ENCODE results near the gene ZRSR2. TPM values are rescaled to one million over a fixed set of nuclear protein-coding genes. Genes with fewer than 3 reads are reported as not detected.

The ZRSR2 gene
- total and polyA plus RNA-seq, 10 of the 15 experiments (the other 5 are each of a cell fraction or from before 2014, with no cell fraction given): 8.8 to 34.1 (median 15.6) TPM

GRCh38 chrX:15747626-15748173 is 42.6 kb upstream of the ZRSR2 start:
- DNase-seq (ENCODE audit: low read depth, low spot score): no peak
- H3K9me3 ChIP-seq (replicated peaks; ENCODE audit: control insufficient read depth, insufficient read depth, low read length): no peaks in the 10 kb centered on the region
- H3K9ac ChIP-seq (ENCODE audit: control insufficient read depth, insufficient read depth, low read length): no peak overlapping the region
- ChIA-PET CTCF (interaction anchor here (1.0 kb wide), 1 partner anchor 183 kb away, joined by 3 read pairs; no protein-coding TSS in a partner anchor), SMC1A (ENCODE audit: uncharacterized antibody, unreplicated experiment) (no interaction called here), RAD21 (ENCODE audit: unreplicated experiment) (no interaction called here), POLR2A (no interaction called here)
- in situ Hi-C loops (cut with MboI): no loop called here
- H4K20me1 ChIP-seq (ENCODE audit: control insufficient read depth, insufficient read depth): no peaks in the 10 kb centered on the region
- ATAC-seq: no peak
- H3K4me2 ChIP-seq (ENCODE audit: control insufficient read depth, insufficient read depth): no peak overlapping the region
- no peak for FAIRE-seq
- no peak overlapping the region for H3K27ac ChIP-seq (ENCODE audit: control insufficient read depth, insufficient read depth)
- H2AFZ ChIP-seq (ENCODE audit: control insufficient read depth, low read depth, low read length): no peak overlapping the region
- H3K79me2 ChIP-seq (ENCODE audit: control insufficient read depth, insufficient read depth, low read length): no peaks in the 10 kb centered on the region
- intact Hi-C loops (cut with micrococcal nuclease; ENCODE audit: unreplicated experiment): no loop called here
- H3K4me3 ChIP-seq: no peak overlapping the region
- WGBS (ENCODE audit: insufficient coverage, insufficient replicate concordance, low lambda C conversion rate, missing lambda C conversion rate): 90% methylated on average over 13 of the region's 13 CpGs
- H3K4me1 ChIP-seq (ENCODE audit: control insufficient read depth, insufficient read depth, low read length): peaks cover 5% of the 10 kb centered on the region
- no peak for TF ChIP-seq ZSCAN29 (IDR thresholded peaks at IDR 0.05)
- TF ChIP-seq POLR2AphosphoS5 (IDR thresholded peaks at IDR 0.05; ENCODE audit: low read length): no peak
- TF ChIP-seq KLF5 (IDR thresholded peaks at IDR 0.05; ENCODE audit: partially characterized antibody): no peak
- no peak for TF ChIP-seq ZNF592 (IDR thresholded peaks at IDR 0.05)
- TF ChIP-seq FOS (IDR thresholded peaks at IDR 0.05; ENCODE audit: borderline replicate concordance, extremely low read depth, insufficient read length): no peak
- TF ChIP-seq MLLT1 (IDR thresholded peaks at IDR 0.05): no peak
- no peak for TF ChIP-seq NBN (IDR thresholded peaks at IDR 0.05)
- no peak for TF ChIP-seq HDGF (IDR thresholded peaks at IDR 0.05)
- no TSS peak for BruUV-seq (replicated peaks)
- H3K27me3 ChIP-seq (replicated peaks in 1 of 2; ENCODE audit: control insufficient read depth in 2 of 2, insufficient read depth in 2 of 2, low read length in 1 of 2): no peaks in the 10 kb centered on the region
- H3K36me3 ChIP-seq (ENCODE audit: control insufficient read depth in 2 of 2, insufficient read depth in 2 of 2, low read length in 1 of 2): no peaks in the 10 kb centered on the region
